ENCODE results near the gene UPK1B. TPM values are rescaled to one million over a fixed set of nuclear protein-coding genes. Genes with fewer than 3 reads are reported as not detected.
"Not testable (repeated sequence)": the region's sequence is repeated elsewhere in the genome, so short reads cannot be mapped to it uniquely, and the experiment has no call there.

The UPK1B gene
- total RNA-seq (under 1 TPM in 1 of 2 donors, not detected in 1; 0.18 TPM), polyA plus RNA-seq (ENCODE audit: insufficient read length in 6 of 6) (under 1 TPM; 0.24 to 0.99 (median 0.52) TPM)
- long read RNA-seq, donor 1: 0 reads
- long read RNA-seq, donor 2: 0 reads
- long read RNA-seq, donor 3: 0 reads
- long read RNA-seq, donor 4: 0 reads
- long read RNA-seq, donor 5: 0 reads
- long read RNA-seq, donor 6: 0 reads
- long read RNA-seq, donor 7: 0 reads
- long read RNA-seq, donor 8: 0 reads
- long read RNA-seq, donor 9: 0 reads
- long read RNA-seq, donor 10: 0 reads
- long read RNA-seq, donor 11: 0 reads
- long read RNA-seq, donor 12: 0 reads

GRCh38 chr3:119173325-119173724, at the start of gene UPK1B:
TSS of gene UPK1B (plus strand) at chr3:119173598. CDS start at chr3:119186742, 13,144 bp downstream.
- H3K27me3 ChIP-seq: peaks cover 0 to 6% of the 10 kb centered on the region in 2 donors
- intact Hi-C loops (cut with DNase I): no loop called here
- ATAC-seq: no peak
- TF ChIP-seq, protein P1, sequence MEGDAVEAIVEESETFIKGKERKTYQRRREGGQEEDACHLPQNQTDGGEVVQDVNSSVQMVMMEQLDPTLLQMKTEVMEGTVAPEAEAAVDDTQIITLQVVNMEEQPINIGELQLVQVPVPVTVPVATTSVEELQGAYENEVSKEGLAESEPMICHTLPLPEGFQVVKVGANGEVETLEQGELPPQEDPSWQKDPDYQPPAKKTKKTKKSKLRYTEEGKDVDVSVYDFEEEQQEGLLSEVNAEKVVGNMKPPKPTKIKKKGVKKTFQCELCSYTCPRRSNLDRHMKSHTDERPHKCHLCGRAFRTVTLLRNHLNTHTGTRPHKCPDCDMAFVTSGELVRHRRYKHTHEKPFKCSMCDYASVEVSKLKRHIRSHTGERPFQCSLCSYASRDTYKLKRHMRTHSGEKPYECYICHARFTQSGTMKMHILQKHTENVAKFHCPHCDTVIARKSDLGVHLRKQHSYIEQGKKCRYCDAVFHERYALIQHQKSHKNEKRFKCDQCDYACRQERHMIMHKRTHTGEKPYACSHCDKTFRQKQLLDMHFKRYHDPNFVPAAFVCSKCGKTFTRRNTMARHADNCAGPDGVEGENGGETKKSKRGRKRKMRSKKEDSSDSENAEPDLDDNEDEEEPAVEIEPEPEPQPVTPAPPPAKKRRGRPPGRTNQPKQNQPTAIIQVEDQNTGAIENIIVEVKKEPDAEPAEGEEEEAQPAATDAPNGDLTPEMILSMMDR (IDR thresholded peaks at IDR 0.05): no peak
- H3K4me3 ChIP-seq: no peak within 1 kb of the TSS
- no peaks in the 10 kb centered on the region for H3K36me3 ChIP-seq
- H3K9me3 ChIP-seq: no peaks in the 10 kb centered on the region
- DNase-seq: no peak
- no peak within 1 kb of the TSS for H3K27ac ChIP-seq
- no peaks in the 10 kb centered on the region for H3K4me1 ChIP-seq

DNA sequence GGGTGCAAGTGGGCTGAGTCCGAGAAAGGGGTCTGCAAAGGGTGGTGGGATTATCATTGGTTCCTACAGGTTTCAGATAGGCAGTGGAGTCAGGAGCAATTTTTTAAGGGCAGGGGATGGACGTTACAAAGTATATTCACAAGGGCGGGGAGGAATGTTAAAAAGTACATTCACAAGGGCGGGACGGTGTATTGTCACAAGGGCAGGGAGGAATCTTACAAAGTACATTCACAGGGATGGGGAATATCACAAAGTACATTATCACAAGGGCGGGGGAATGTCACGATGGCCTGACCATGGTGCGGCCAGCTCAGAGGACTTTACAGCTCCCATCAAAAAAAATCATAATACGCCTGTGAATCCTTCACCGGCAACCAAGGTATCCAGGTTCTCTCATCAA, 48.1 kb upstream of the UPK1B start:
- ATAC-seq: no peak
- no peaks in the 10 kb centered on the region for H3K27me3 ChIP-seq
- DNase-seq: no peak
- H3K4me1 ChIP-seq: no peaks in the 10 kb centered on the region
- TF ChIP-seq, protein P1 (IDR thresholded peaks at IDR 0.05): no peak
- H3K9me3 ChIP-seq: no peaks in the 10 kb centered on the region
- no peaks in the 10 kb centered on the region for H3K36me3 ChIP-seq
- no peak overlapping the region for H3K27ac ChIP-seq
- H3K4me3 ChIP-seq: no peak overlapping the region
- intact Hi-C loops (cut with DNase I): no loop called here

- Histone ChIP-seq H3K27ac (no peak overlapping the region), H3K9me3 (no peaks in the 10 kb centered on the region), H3K36me3 (no peaks in the 10 kb centered on the region), H3K27me3 (no peaks in the 10 kb centered on the region), H3K4me1 (no peaks in the 10 kb centered on the region), H3K4me3 (no peak overlapping the region)
- ATAC-seq (no peak), DNase-seq (no peak)
- intact Hi-C loops (cut with DNase I): no loop called here
- TF ChIP-seq, protein P1 (IDR thresholded peaks at IDR 0.05): no peak
These were observed 47.5 kb upstream of the UPK1B start for GRCh38 chr3:119125742-119126504.

- H3K27ac ChIP-seq; intact Hi-C loops (cut with DNase I); H3K36me3 ChIP-seq; H3K4me3 ChIP-seq; DNase-seq; H3K9me3 ChIP-seq; ATAC-seq; H3K4me1 ChIP-seq; H3K27me3 ChIP-seq: not testable (repeated sequence)
These were observed 43.1 kb upstream of the UPK1B start for GRCh38 chr3:119130291-119130690.

GRCh38 chr3:119132291-119132690, 41.1 kb upstream of the UPK1B start:
- H3K4me1 ChIP-seq; DNase-seq; H3K9me3 ChIP-seq; ATAC-seq; H3K36me3 ChIP-seq; H3K4me3 ChIP-seq; H3K27ac ChIP-seq; H3K27me3 ChIP-seq; intact Hi-C loops (cut with DNase I): not testable (repeated sequence)

DNA sequence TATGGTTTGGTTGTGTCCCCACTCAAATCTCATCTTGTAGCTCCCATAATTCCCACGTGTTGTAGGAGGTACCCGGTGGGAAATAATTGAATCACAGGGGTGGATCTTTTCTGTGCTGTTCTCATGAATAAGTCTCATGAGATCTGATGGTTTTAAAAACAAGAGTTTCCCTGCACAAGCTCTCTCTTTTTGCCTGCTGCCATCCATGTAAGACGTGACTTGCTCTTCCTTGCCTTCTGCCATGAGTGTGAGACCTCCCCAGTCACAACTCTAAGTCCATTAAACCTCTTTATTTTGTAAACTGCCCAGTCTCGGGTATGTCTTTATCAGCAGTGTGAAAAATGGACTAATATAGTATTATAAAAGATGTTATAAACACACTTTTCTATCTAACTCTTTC, 34.0 kb upstream of the UPK1B start:
- ATAC-seq; intact Hi-C loops (cut with DNase I); H3K36me3 ChIP-seq; H3K27ac ChIP-seq; H3K9me3 ChIP-seq; DNase-seq; H3K4me3 ChIP-seq; H3K27me3 ChIP-seq; H3K4me1 ChIP-seq: not testable (repeated sequence)

All from left lung (tissue), 14 donors.